KMS-11 (cell line): ENCODE measurements around the gene COL23A1.

ENCODE experiments used
- H2AFZ ChIP-seq: fragments of 200-600 bp; sonication (generic); 2 replicates; pipeline ENCODE4 v1.6.1; 2016; ENCODE audit warnings: antibody characterized with exemption, mixed run types, low read depth
- H3K27ac ChIP-seq: fragments of 200-600 bp; sonication (generic); 2 replicates; pipeline ENCODE4 v1.6.1; 2016; ENCODE audit warnings: mild to moderate bottlenecking, mixed run types
- H3K27me3 ChIP-seq: fragments of 200-600 bp; sonication (generic); 2 replicates; pipeline ENCODE4 v1.6.1; 2017; ENCODE audit warnings: mild to moderate bottlenecking, low read depth, mixed run types, moderate library complexity; ENCODE audit not compliant: insufficient read depth
- H3K36me3 ChIP-seq: fragments of 200-600 bp; sonication (generic); 2 replicates; pipeline ENCODE4 v1.6.1; 2017; ENCODE audit warnings: mild to moderate bottlenecking, mixed run types; ENCODE audit not compliant: insufficient read depth
- H3K4me1 ChIP-seq: fragments of 200-600 bp; sonication (generic); 2 replicates; pipeline ENCODE4 v1.6.1; 2016; ENCODE audit warnings: mild to moderate bottlenecking, low read depth, mixed run types; ENCODE audit not compliant: poor library complexity, severe bottlenecking
- H3K4me2 ChIP-seq: fragments of 200-600 bp; sonication (generic); 2 replicates; pipeline ENCODE4 v1.7.0; 2016; ENCODE audit warnings: mild to moderate bottlenecking, mixed run types
- H3K4me3 ChIP-seq: fragments of 200-600 bp; sonication (generic); IDR thresholded peaks from 2 replicates; pipeline ENCODE4 v1.6.1; 2017; ENCODE audit warnings: low read depth, low read length, mixed read lengths; ENCODE audit not compliant: insufficient read depth
- H3K79me2 ChIP-seq: fragments of 200-600 bp; sonication (generic); 2 replicates; pipeline ENCODE4 v1.6.1; 2016; ENCODE audit warnings: low read depth, mixed run types; ENCODE audit not compliant: insufficient read depth
- H3K9ac ChIP-seq: fragments of 200-600 bp; sonication (generic); 2 replicates; pipeline ENCODE4 v1.6.1; 2016; ENCODE audit warnings: mild to moderate bottlenecking, mixed run types
- H4K20me1 ChIP-seq: fragments of 200-600 bp; sonication (generic); 2 replicates; pipeline ENCODE4 v1.6.1; 2016; ENCODE audit warnings: mild to moderate bottlenecking, mixed run types; ENCODE audit not compliant: insufficient read depth
- CTCF ChIP-seq: fragments of 200-600 bp; sonication (generic); conservative IDR thresholded peaks from 2 replicates; pipeline ENCODE4 v1.6.1; 2017; ENCODE audit warnings: low read depth, mild to moderate bottlenecking, antibody characterized with exemption, low read length, moderate library complexity, mixed read lengths

COL23A1 gene

DNA sequence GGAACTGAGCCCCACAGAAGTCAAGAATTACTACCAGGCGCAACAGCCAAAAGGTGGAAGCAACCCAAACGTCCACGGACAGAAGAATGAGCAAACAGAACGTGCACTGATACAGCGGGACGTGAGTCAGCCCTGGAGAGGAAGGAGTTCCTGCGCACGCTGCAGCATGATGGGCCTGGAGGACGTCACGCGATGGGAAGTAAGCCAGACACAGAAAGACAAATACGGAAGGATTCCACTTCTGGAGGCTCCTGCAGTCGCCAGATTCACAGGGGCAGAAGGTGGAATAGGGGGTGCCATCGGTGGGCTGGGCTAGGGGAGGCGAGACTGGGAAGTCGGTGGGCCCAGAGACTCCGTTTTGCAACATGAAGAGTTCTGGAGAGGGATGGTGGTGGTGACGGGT lies 277.3 kb downstream of the COL23A1 start:
- Histone ChIP-seq H3K79me2 (no peaks in the 10 kb centered on the region), H3K4me3 (no peak overlapping the region), H2AFZ (no peak overlapping the region), H3K4me2 (no peak overlapping the region), H3K27ac (no peak overlapping the region), H3K36me3 (no peaks in the 10 kb centered on the region), H3K9ac (no peak overlapping the region), H4K20me1 (no peaks in the 10 kb centered on the region), H3K27me3 (no peaks in the 10 kb centered on the region), H3K4me1 (no peaks in the 10 kb centered on the region)
- no peak for TF ChIP-seq CTCF

GRCh38 chr5:178310130-178310865 lies 279.9 kb downstream of the COL23A1 start:
- Histone ChIP-seq H3K27me3 (no peaks in the 10 kb centered on the region; the same call in 1 of the 2 replicates), H3K4me2 (no peak overlapping the region), H2AFZ (no peak overlapping the region), H3K4me3 (no peak overlapping the region), H4K20me1 (no peaks in the 10 kb centered on the region), H3K27ac (no peak overlapping the region), H3K4me1 (no peaks in the 10 kb centered on the region), H3K9ac (no peak overlapping the region), H3K36me3 (no peaks in the 10 kb centered on the region), H3K79me2 (no peaks in the 10 kb centered on the region)
- TF ChIP-seq CTCF: no peak

DNA sequence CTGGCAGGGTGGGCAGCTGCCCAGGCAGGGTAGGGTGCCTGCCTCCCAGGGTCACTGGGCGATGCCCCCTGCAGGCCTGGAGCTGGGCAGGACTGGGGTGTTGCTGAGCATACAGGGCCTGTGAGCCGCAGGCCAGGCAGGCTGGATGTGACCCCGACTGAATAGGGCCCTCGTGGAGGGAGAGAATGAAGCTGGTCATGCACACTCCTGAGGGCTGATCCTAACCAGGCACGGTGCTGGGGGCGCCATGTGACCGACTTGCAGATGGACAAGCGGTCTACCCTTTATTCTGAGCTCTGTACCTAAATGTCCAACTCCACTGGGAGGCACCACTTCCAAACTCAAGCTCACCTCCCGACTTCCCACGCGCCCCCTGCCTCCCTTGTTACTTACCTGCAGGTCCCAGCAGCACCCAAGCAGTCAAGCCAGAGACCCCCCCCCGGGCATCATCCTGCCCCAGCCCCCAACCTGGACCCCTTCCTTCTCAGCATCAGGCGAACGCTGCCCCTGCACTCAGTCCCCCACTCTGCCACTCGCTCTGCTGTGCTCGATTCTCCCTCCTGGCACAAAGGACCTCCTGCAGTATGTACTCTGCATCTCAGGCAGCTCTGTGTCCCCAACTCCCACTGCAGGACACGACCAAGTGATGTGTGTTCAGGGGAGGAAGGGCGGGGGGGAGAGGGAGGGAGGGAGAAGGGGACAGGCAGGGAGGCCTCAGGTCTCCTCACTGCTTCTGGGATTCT lies 280.8 kb downstream of the COL23A1 start:
- Histone ChIP-seq H4K20me1 (no peaks in the 10 kb centered on the region), H2AFZ (no peak overlapping the region), H3K4me2 (no peak overlapping the region), H3K4me1 (no peaks in the 10 kb centered on the region), H3K36me3 (no peaks in the 10 kb centered on the region), H3K27me3 (no peaks in the 10 kb centered on the region; the same call in 1 of the 2 replicates), H3K4me3 (no peak overlapping the region), H3K9ac (no peak overlapping the region), H3K27ac (no peak overlapping the region), H3K79me2 (no peaks in the 10 kb centered on the region)
- TF ChIP-seq CTCF: no peak

DNA sequence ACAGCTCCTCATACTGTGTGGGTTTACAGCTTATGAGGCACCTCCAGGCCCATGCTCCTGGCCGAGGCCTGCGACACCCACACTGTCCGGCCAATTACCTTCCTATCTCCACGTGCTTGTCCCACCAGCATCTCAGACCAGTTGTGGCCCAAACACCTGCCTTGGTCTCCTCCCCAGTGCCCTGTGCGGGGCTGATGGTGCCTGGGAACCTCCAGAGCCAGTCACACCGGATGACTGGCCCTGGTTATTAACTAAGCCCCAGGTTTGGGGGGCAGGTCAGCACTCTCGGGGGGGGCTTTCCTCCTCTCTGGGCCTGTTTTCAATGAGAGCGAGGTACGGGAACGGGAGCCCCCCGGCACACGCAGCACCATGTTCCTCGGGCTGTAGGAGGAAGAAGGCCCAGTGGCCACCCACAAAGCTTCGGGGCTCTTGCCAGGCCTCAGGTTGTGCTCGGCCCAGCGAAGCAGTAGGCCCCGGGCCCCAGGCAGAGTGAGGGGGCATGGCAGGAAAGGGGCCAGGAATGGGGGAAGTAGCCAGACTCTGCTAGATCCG lies 281.6 kb downstream of the COL23A1 start:
- Histone ChIP-seq H3K4me1 (no peaks in the 10 kb centered on the region), H3K27ac (no peak overlapping the region), H3K4me3 (no peak overlapping the region), H3K79me2 (no peaks in the 10 kb centered on the region), H2AFZ (no peak overlapping the region), H3K9ac (no peak overlapping the region), H4K20me1 (no peaks in the 10 kb centered on the region), H3K27me3 (no peaks in the 10 kb centered on the region; the same call in 1 of the 2 replicates), H3K4me2 (no peak overlapping the region), H3K36me3 (no peaks in the 10 kb centered on the region)
- no peak for TF ChIP-seq CTCF
